GM10847 (cell line): ENCODE data around the gene SHD.

Source experiments
- POLR2A ChIP-seq: IDR thresholded peaks from 2 replicates; pipeline ENCODE4 v1.6.1; 2011; ENCODE audit not compliant: insufficient read length; ENCODE audit errors: extremely low read depth

Gene SHD

GRCh38 chr19:4334929-4335570 lies 56.0 kb downstream of the SHD start:
- no peak for TF ChIP-seq POLR2A

- TF ChIP-seq POLR2A = no peak
Observed at GRCh38 chr19:4337906-4338440, 58.9 kb downstream of the SHD start.

GRCh38 chr19:4338441-4339355 lies 59.6 kb downstream of the SHD start, which contains the start of gene STAP2:
Gene STAP2 (minus strand): TSS chr19:4338827. CDS start chr19:4338753, 74 bp downstream.
- peak; percentile 21 for TF ChIP-seq POLR2A
